ENCODE measurements around the gene TSEN2.
"Not testable (repeated sequence)": the region's sequence is repeated elsewhere in the genome, so short reads cannot be mapped to it uniquely, and the experiment has no call there.

TSEN2 gene

GRCh38 chr3:12457380-12457779, 26.9 kb upstream of the TSEN2 start:
- not testable (repeated sequence) for H3K27ac Mint-ChIP-seq (ENCODE audit: low read depth); H3K27me3 Mint-ChIP-seq; DNase-seq (ENCODE audit: low spot score in 2 of 2); H3K9me3 Mint-ChIP-seq; ATAC-seq (replicated peaks; ENCODE audit: extremely low read depth, poor library complexity, severe bottlenecking); H3K4me3 Mint-ChIP-seq; H3K36me3 Mint-ChIP-seq (ENCODE audit: insufficient read depth); H3K4me1 Mint-ChIP-seq

- Mint-ChIP-seq H3K4me3 (no peak overlapping the region), H3K4me1 (peaks cover 6% of the 10 kb centered on the region), H3K9me3 (no peaks in the 10 kb centered on the region), H3K36me3 (ENCODE audit: insufficient read depth) (no peaks in the 10 kb centered on the region), H3K27me3 (no peaks in the 10 kb centered on the region), H3K27ac (ENCODE audit: low read depth) (no peak overlapping the region)
- DNase-seq (ENCODE audit: low spot score in 2 of 2) (no peak), ATAC-seq (replicated peaks; ENCODE audit: extremely low read depth, poor library complexity, severe bottlenecking) (no peak)
Observed at GRCh38 chr3:12458901-12459300, 25.4 kb upstream of the TSEN2 start.

- H3K4me3 Mint-ChIP-seq, result no peak overlapping the region
- no peaks in the 10 kb centered on the region for H3K36me3 Mint-ChIP-seq (ENCODE audit: insufficient read depth)
- H3K27ac Mint-ChIP-seq (ENCODE audit: low read depth), result no peak overlapping the region
- H3K9me3 Mint-ChIP-seq, result no peaks in the 10 kb centered on the region
- ATAC-seq (replicated peaks; ENCODE audit: extremely low read depth, poor library complexity, severe bottlenecking) (no peak), DNase-seq (ENCODE audit: low spot score in 2 of 2) (no peak)
- no peaks in the 10 kb centered on the region for H3K27me3 Mint-ChIP-seq
- H3K4me1 Mint-ChIP-seq, result peaks cover 6% of the 10 kb centered on the region
Observed at GRCh38 chr3:12460127-12460526, 24.2 kb upstream of the TSEN2 start.

GRCh38 chr3:12461097-12461649, 23.1 kb upstream of the TSEN2 start:
- Mint-ChIP-seq H3K36me3 (ENCODE audit: insufficient read depth) (no peaks in the 10 kb centered on the region), H3K27ac (ENCODE audit: low read depth) (no peak overlapping the region), H3K9me3 (no peaks in the 10 kb centered on the region), H3K4me1 (peaks cover 6% of the 10 kb centered on the region), H3K4me3 (no peak overlapping the region), H3K27me3 (no peaks in the 10 kb centered on the region)
- ATAC-seq (replicated peaks; ENCODE audit: extremely low read depth, poor library complexity, severe bottlenecking) (no peak), DNase-seq (ENCODE audit: low spot score in 2 of 2) (no peak)

- Mint-ChIP-seq H3K27ac (ENCODE audit: low read depth) (no peak overlapping the region), H3K4me3 (no peak overlapping the region), H3K36me3 (ENCODE audit: insufficient read depth) (no peaks in the 10 kb centered on the region), H3K27me3 (no peaks in the 10 kb centered on the region), H3K4me1 (peaks cover 6% of the 10 kb centered on the region), H3K9me3 (no peaks in the 10 kb centered on the region)
- ATAC-seq (replicated peaks; ENCODE audit: extremely low read depth, poor library complexity, severe bottlenecking) (no peak), DNase-seq (ENCODE audit: low spot score in 2 of 2) (no peak)
Observed at GRCh38 chr3:12462159-12462947, 21.9 kb upstream of the TSEN2 start.

- Mint-ChIP-seq H3K27ac (ENCODE audit: low read depth) (no peak overlapping the region), H3K4me1 (peaks cover 6% of the 10 kb centered on the region), H3K4me3 (no peak overlapping the region), H3K9me3 (no peaks in the 10 kb centered on the region), H3K27me3 (no peaks in the 10 kb centered on the region), H3K36me3 (ENCODE audit: insufficient read depth) (no peaks in the 10 kb centered on the region)
- ATAC-seq (replicated peaks; ENCODE audit: extremely low read depth, poor library complexity, severe bottlenecking) (no peak), DNase-seq (ENCODE audit: low spot score in 2 of 2) (no peak)
Observed at GRCh38 chr3:12463686-12464085, 20.6 kb upstream of the TSEN2 start.

GRCh38 chr3:12464181-12464580, 20.1 kb upstream of the TSEN2 start:
- Mint-ChIP-seq H3K27me3 (no peaks in the 10 kb centered on the region), H3K4me3 (no peak overlapping the region), H3K27ac (ENCODE audit: low read depth) (peak overlapping the region; percentile 9), H3K9me3 (no peaks in the 10 kb centered on the region), H3K4me1 (peaks cover 6% of the 10 kb centered on the region), H3K36me3 (ENCODE audit: insufficient read depth) (no peaks in the 10 kb centered on the region)
- ATAC-seq (replicated peaks; ENCODE audit: extremely low read depth, poor library complexity, severe bottlenecking) (no peak), DNase-seq (ENCODE audit: low spot score in 2 of 2) (no peak)

- H3K27ac Mint-ChIP-seq (ENCODE audit: low read depth), result no peak overlapping the region
- H3K36me3 Mint-ChIP-seq (ENCODE audit: insufficient read depth), result no peaks in the 10 kb centered on the region
- H3K4me1 Mint-ChIP-seq, result peaks cover 6% of the 10 kb centered on the region
- no peak for DNase-seq (ENCODE audit: low spot score in 2 of 2)
- H3K27me3 Mint-ChIP-seq, result no peaks in the 10 kb centered on the region
- no peak for ATAC-seq (replicated peaks; ENCODE audit: extremely low read depth, poor library complexity, severe bottlenecking)
- H3K4me3 Mint-ChIP-seq, result no peak overlapping the region
- no peaks in the 10 kb centered on the region for H3K9me3 Mint-ChIP-seq
Observed at GRCh38 chr3:12465151-12465835, 19.0 kb upstream of the TSEN2 start.

GRCh38 chr3:12465836-12466225, 18.4 kb upstream of the TSEN2 start:
- Mint-ChIP-seq H3K9me3 (no peaks in the 10 kb centered on the region), H3K36me3 (ENCODE audit: insufficient read depth) (no peaks in the 10 kb centered on the region), H3K4me1 (peaks cover 6% of the 10 kb centered on the region), H3K27ac (ENCODE audit: low read depth) (no peak overlapping the region), H3K27me3 (peaks cover 4% of the 10 kb centered on the region), H3K4me3 (no peak overlapping the region)
- DNase-seq (ENCODE audit: low spot score in 2 of 2) (no peak), ATAC-seq (replicated peaks; ENCODE audit: extremely low read depth, poor library complexity, severe bottlenecking) (no peak)

GRCh38 chr3:12467746-12468145, 16.5 kb upstream of the TSEN2 start:
- H3K27ac Mint-ChIP-seq (ENCODE audit: low read depth), result no peak overlapping the region
- H3K4me3 Mint-ChIP-seq, result no peak overlapping the region
- H3K36me3 Mint-ChIP-seq (ENCODE audit: insufficient read depth), result no peaks in the 10 kb centered on the region
- ATAC-seq (replicated peaks; ENCODE audit: extremely low read depth, poor library complexity, severe bottlenecking) (no peak), DNase-seq (ENCODE audit: low spot score in 2 of 2) (no peak)
- H3K9me3 Mint-ChIP-seq, result no peaks in the 10 kb centered on the region
- H3K27me3 Mint-ChIP-seq, result peaks cover 14% of the 10 kb centered on the region
- no peaks in the 10 kb centered on the region for H3K4me1 Mint-ChIP-seq

GRCh38 chr3:12468276-12468675, 16.0 kb upstream of the TSEN2 start:
- Mint-ChIP-seq H3K36me3 (ENCODE audit: insufficient read depth) (no peaks in the 10 kb centered on the region), H3K4me3 (no peak overlapping the region), H3K27me3 (peaks cover 14% of the 10 kb centered on the region), H3K9me3 (no peaks in the 10 kb centered on the region), H3K4me1 (no peaks in the 10 kb centered on the region), H3K27ac (ENCODE audit: low read depth) (no peak overlapping the region)
- no peak for ATAC-seq (replicated peaks; ENCODE audit: extremely low read depth, poor library complexity, severe bottlenecking)
- no peak for DNase-seq (ENCODE audit: low spot score in 2 of 2)

- H3K36me3 Mint-ChIP-seq (ENCODE audit: insufficient read depth), result no peaks in the 10 kb centered on the region
- H3K4me1 Mint-ChIP-seq, result no peaks in the 10 kb centered on the region
- no peak for ATAC-seq (replicated peaks; ENCODE audit: extremely low read depth, poor library complexity, severe bottlenecking)
- no peak overlapping the region for H3K27ac Mint-ChIP-seq (ENCODE audit: low read depth)
- no peaks in the 10 kb centered on the region for H3K9me3 Mint-ChIP-seq
- no peak overlapping the region for H3K4me3 Mint-ChIP-seq
- DNase-seq (ENCODE audit: low spot score in 2 of 2), result no peak
- H3K27me3 Mint-ChIP-seq, result peaks cover 14% of the 10 kb centered on the region
Observed at GRCh38 chr3:12468757-12469156, 15.5 kb upstream of the TSEN2 start.

GRCh38 chr3:12469222-12469621, 15.1 kb upstream of the TSEN2 start:
- H3K9me3 Mint-ChIP-seq; H3K4me1 Mint-ChIP-seq; DNase-seq (ENCODE audit: low spot score in 2 of 2); H3K27ac Mint-ChIP-seq (ENCODE audit: low read depth); H3K4me3 Mint-ChIP-seq; ATAC-seq (replicated peaks; ENCODE audit: extremely low read depth, poor library complexity, severe bottlenecking); H3K36me3 Mint-ChIP-seq (ENCODE audit: insufficient read depth): not testable (repeated sequence)
- peaks cover 14% of the 10 kb centered on the region for H3K27me3 Mint-ChIP-seq

Measured in central memory CD8-positive, alpha-beta T cell (primary cell).